Mesenchymal stem cell (in vitro differentiated cells and primary cell): Measurements from ENCODE around the gene FBXO3.

Experiments used
- DNase-seq: peaks from one replicate; pipeline ENCODE4 v3.0.0-alpha.2; 2013
- H2AFZ ChIP-seq: one replicate; pipeline ENCODE4 v1.6.1; 2013; ENCODE audit warnings: low read depth, mild to moderate bottlenecking, control low read depth, inconsistent platforms, low read length, moderate library complexity
- H2AK5ac ChIP-seq: 2 replicates; pipeline ENCODE4 v1.6.1; 2013; ENCODE audit warnings: low read length, moderate library complexity, mild to moderate bottlenecking, inconsistent platforms; ENCODE audit not compliant: severe bottlenecking
- H2BK120ac ChIP-seq: one replicate; pipeline ENCODE4 v1.6.1; 2013; ENCODE audit warnings: low read depth, mild to moderate bottlenecking, inconsistent platforms, low read length, moderate library complexity
- H2BK12ac ChIP-seq, 2 experiments: one replicate each; pipeline ENCODE4 v1.6.1; 2013; ENCODE audit warnings: inconsistent platforms in 2 of 2, low read length in 2 of 2, mild to moderate bottlenecking in 2 of 2, moderate library complexity in 2 of 2, control low read depth in 1 of 2
- H2BK15ac ChIP-seq: one replicate; pipeline ENCODE4 v1.6.1; 2013; ENCODE audit warnings: mild to moderate bottlenecking, low read depth, inconsistent platforms; ENCODE audit not compliant: poor library complexity, severe bottlenecking
- H2BK5ac ChIP-seq: 2 replicates; pipeline ENCODE4 v1.6.1; 2013; ENCODE audit warnings: low read depth, mild to moderate bottlenecking, low read length, control low read depth, inconsistent platforms; ENCODE audit not compliant: poor library complexity, severe bottlenecking
- H3K14ac ChIP-seq, 2 experiments: one replicate each; pipeline ENCODE4 v1.6.1; 2013; ENCODE audit warnings: inconsistent platforms in 2 of 2, low read length in 2 of 2, control low read depth in 1 of 2, mild to moderate bottlenecking in 1 of 2, moderate library complexity in 1 of 2
- H3K18ac ChIP-seq, 2 experiments: one replicate each; pipeline ENCODE4 v1.6.1; 2013; ENCODE audit warnings: inconsistent platforms in 2 of 2, low read length in 2 of 2, control low read depth in 1 of 2, low read depth in 1 of 2, mild to moderate bottlenecking in 1 of 2
- H3K23ac ChIP-seq, 2 experiments: one replicate each; pipeline ENCODE4 v1.6.1; 2013; ENCODE audit warnings: inconsistent platforms in 2 of 2, low read length in 2 of 2, mild to moderate bottlenecking in 2 of 2, moderate library complexity in 2 of 2, control low read depth in 1 of 2
- H3K27ac ChIP-seq: 2 replicates; pipeline ENCODE4 v1.5.1; 2013; ENCODE audit warnings: mild to moderate bottlenecking, moderate library complexity, low read length, control low read depth, inconsistent platforms; ENCODE audit not compliant: poor library complexity, severe bottlenecking
- H3K27me3 ChIP-seq, 2 experiments: 2 replicates each; pipeline versions ENCODE4 v1.6.1 to v1.7.0; 2013; ENCODE audit warnings: low read length in 2 of 2, mild to moderate bottlenecking in 2 of 2, moderate library complexity in 2 of 2, control low read depth in 1 of 2, inconsistent platforms in 1 of 2; ENCODE audit not compliant: control insufficient read depth in 1 of 2, insufficient read depth in 1 of 2
- H3K36me3 ChIP-seq, 2 experiments: 2 replicates each; pipeline versions ENCODE4 v1.6.1 to v1.7.0; 2013; ENCODE audit warnings: low read length in 2 of 2, control low read depth in 1 of 2, inconsistent platforms in 1 of 2, low read depth in 1 of 2, mild to moderate bottlenecking in 1 of 2; ENCODE audit not compliant: insufficient read depth in 2 of 2, control insufficient read depth in 1 of 2
- H3K4ac ChIP-seq, 2 experiments: one replicate each; pipeline ENCODE4 v1.6.1; 2013; ENCODE audit warnings: inconsistent platforms in 2 of 2, low read length in 2 of 2, mild to moderate bottlenecking in 2 of 2, moderate library complexity in 2 of 2, control low read depth in 1 of 2, low read depth in 1 of 2
- H3K4me1 ChIP-seq: 2 replicates; pipeline ENCODE4 v1.6.1; 2013; ENCODE audit warnings: low read depth, low read length, control low read depth; ENCODE audit not compliant: control insufficient read depth, insufficient read depth
- H3K4me2 ChIP-seq: 2 replicates; pipeline ENCODE4 v1.6.1; 2013; ENCODE audit warnings: low read length, mild to moderate bottlenecking, inconsistent platforms; ENCODE audit not compliant: poor library complexity, severe bottlenecking
- H3K4me3 ChIP-seq, 2 experiments: 2 replicates each; pipeline versions ENCODE4 v1.5.1 to v1.7.0; 2013; ENCODE audit warnings: low read length in 2 of 2, mild to moderate bottlenecking in 2 of 2, control low read depth in 1 of 2, low read depth in 1 of 2; ENCODE audit not compliant: insufficient read depth in 1 of 2
- H3K79me1 ChIP-seq: replicated peaks from 2 replicates; pipeline ENCODE4 v1.6.1; 2013; ENCODE audit warnings: mild to moderate bottlenecking, control low read depth, low read length, inconsistent platforms; ENCODE audit not compliant: poor library complexity, severe bottlenecking
- H3K9ac ChIP-seq: 2 replicates; pipeline ENCODE4 v1.7.0; 2013; ENCODE audit warnings: mild to moderate bottlenecking, low read length, moderate library complexity
- H3K9me3 ChIP-seq: 2 replicates; pipeline ENCODE4 v1.7.0; 2013; ENCODE audit warnings: mild to moderate bottlenecking, low read length; ENCODE audit not compliant: control insufficient read depth
- H4K8ac ChIP-seq: one replicate; pipeline ENCODE4 v1.6.1; 2013; ENCODE audit warnings: inconsistent platforms, mild to moderate bottlenecking, low read length, moderate library complexity
- H4K91ac ChIP-seq: one replicate; pipeline ENCODE4 v1.6.1; 2013; ENCODE audit warnings: mild to moderate bottlenecking, low read length, inconsistent platforms
- WGBS: methylation state at CpG from one replicate; pipeline ENCODE4 v1.1.7; 2013; ENCODE audit warnings: mixed read lengths; 5-methylcytosine and 5-hydroxymethylcytosine counted together

FBXO3 gene

GRCh38 chr11:33734441-33735270, 39.7 kb downstream of the FBXO3 start:
- Histone ChIP-seq H3K23ac (peak overlapping the region in 1 of 2 experiments; percentile 41), H3K79me1 (no peaks in the 10 kb centered on the region), H3K14ac (no peak overlapping the region), H3K4ac (peak overlapping the region in 1 of 2 experiments; percentile 42), H2BK5ac (no peak overlapping the region), H2BK120ac (no peak overlapping the region), H3K9me3 (no peaks in the 10 kb centered on the region), H3K4me3 (peak overlapping the region; percentile 53 to 93), H3K27ac (no peak overlapping the region), H3K36me3 (peaks cover 0 to 34% of the 10 kb centered on the region in 2 experiments), H2BK15ac (no peak overlapping the region), H3K9ac (peak overlapping the region; percentile 90), H2AFZ (no peak overlapping the region), H2AK5ac (peak overlapping the region; percentile 49), H3K27me3 (no peaks in the 10 kb centered on the region), H4K91ac (no peak overlapping the region), H3K4me1 (peaks cover 12% of the 10 kb centered on the region), H3K4me2 (peak overlapping the region; percentile 64), H4K8ac (no peak overlapping the region), H3K18ac (no peak overlapping the region), H2BK12ac (no peak overlapping the region)
- DNase-seq: peak; percentile 49
- 31% methylated on average over 12 of the region's 15 CpGs for WGBS

- Histone ChIP-seq H2AFZ (no peak overlapping the region), H2BK120ac (no peak overlapping the region), H3K4me1 (peaks cover 12% of the 10 kb centered on the region), H3K9me3 (no peaks in the 10 kb centered on the region), H3K23ac (no peak overlapping the region), H3K4me2 (peak overlapping the region; percentile 64), H3K9ac (peak overlapping the region; percentile 90), H4K91ac (no peak overlapping the region), H2BK15ac (no peak overlapping the region), H3K27ac (no peak overlapping the region), H3K27me3 (no peaks in the 10 kb centered on the region), H3K36me3 (peaks cover 0 to 41% of the 10 kb centered on the region in 2 experiments), H3K14ac (no peak overlapping the region), H3K79me1 (no peaks in the 10 kb centered on the region), H2BK12ac (no peak overlapping the region), H4K8ac (no peak overlapping the region), H3K4ac (no peak overlapping the region), H3K18ac (no peak overlapping the region), H3K4me3 (peak overlapping the region in 1 of 2 experiments; percentile 93), H2AK5ac (no peak overlapping the region), H2BK5ac (no peak overlapping the region)
- 92% methylated on average over 6 of the region's 7 CpGs for WGBS
- no peak for DNase-seq
Observed at GRCh38 chr11:33733980-33734379, 40.3 kb downstream of the FBXO3 start.

- H3K27ac ChIP-seq: no peak overlapping the region
- no peak overlapping the region for H3K4ac ChIP-seq
- 94% methylated on average over 8 of the region's 9 CpGs for whole genome bisulfite sequencing
- no peak overlapping the region for H2AK5ac ChIP-seq
- H2BK5ac ChIP-seq: no peak overlapping the region
- H3K9me3 ChIP-seq: no peaks in the 10 kb centered on the region
- H3K4me2 ChIP-seq: no peak overlapping the region
- H2BK15ac ChIP-seq: no peak overlapping the region
- peaks cover 8% of the 10 kb centered on the region for H3K4me1 ChIP-seq
- H4K91ac ChIP-seq: no peak overlapping the region
- no peaks in the 10 kb centered on the region for H3K79me1 ChIP-seq
- H3K9ac ChIP-seq: no peak overlapping the region
- H3K4me3 ChIP-seq: peak overlapping the region in 1 of 2 experiments; percentile 57
- H2BK12ac ChIP-seq: no peak overlapping the region
- no peak overlapping the region for H3K14ac ChIP-seq
- peaks cover 0 to 43% of the 10 kb centered on the region in 2 experiments for H3K36me3 ChIP-seq
- H3K23ac ChIP-seq: no peak overlapping the region
- no peak overlapping the region for H3K18ac ChIP-seq
- no peaks in the 10 kb centered on the region for H3K27me3 ChIP-seq
- DNase-seq: no peak
- no peak overlapping the region for H2BK120ac ChIP-seq
- H4K8ac ChIP-seq: no peak overlapping the region
- H2AFZ ChIP-seq: no peak overlapping the region
Observed at GRCh38 chr11:33731723-33732531, 42.4 kb downstream of the FBXO3 start.

GRCh38 chr11:33730716-33731115, 43.6 kb downstream of the FBXO3 start:
- Histone ChIP-seq H4K91ac (no peak overlapping the region), H3K4me1 (peaks cover 5% of the 10 kb centered on the region), H2BK12ac (no peak overlapping the region), H2BK120ac (no peak overlapping the region), H3K9ac (peak overlapping the region; percentile 48), H3K36me3 (peaks cover 0 to 43% of the 10 kb centered on the region in 2 experiments), H3K27me3 (no peaks in the 10 kb centered on the region), H2AK5ac (no peak overlapping the region), H3K4me2 (no peak overlapping the region), H2AFZ (no peak overlapping the region), H3K18ac (no peak overlapping the region), H3K14ac (no peak overlapping the region), H2BK15ac (no peak overlapping the region), H3K27ac (no peak overlapping the region), H3K9me3 (no peaks in the 10 kb centered on the region), H3K79me1 (no peaks in the 10 kb centered on the region), H3K4me3 (peak overlapping the region in 1 of 2 experiments; percentile 57), H3K23ac (no peak overlapping the region), H4K8ac (no peak overlapping the region), H2BK5ac (no peak overlapping the region), H3K4ac (no peak overlapping the region)
- WGBS: 91% methylated on average over 3 of the region's 7 CpGs
- no peak for DNase-seq
